Measurements from ENCODE around the gene EVX1.
A peak's percentile ranks its signal among the peaks of the same experiment; 100 is the strongest.

EVX1 gene

DNA sequence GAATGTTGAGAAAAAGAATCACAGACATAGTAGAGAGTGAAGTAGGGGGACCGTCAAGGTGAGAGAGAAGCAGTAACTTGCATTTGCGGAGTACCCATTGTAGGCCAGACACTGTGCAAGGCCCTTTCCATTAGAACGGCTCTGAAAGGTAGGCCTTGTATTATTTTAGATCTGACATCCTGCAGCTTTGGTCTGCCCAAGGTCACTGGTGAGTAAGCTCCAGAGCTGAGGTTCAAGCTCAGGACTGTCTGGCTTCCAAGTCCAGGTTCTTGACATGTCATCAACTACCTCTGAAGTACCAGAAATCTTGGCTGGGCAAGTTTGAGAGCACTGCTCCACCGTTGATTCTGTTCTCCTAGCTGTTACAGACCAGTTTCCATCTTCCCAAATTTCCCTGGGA is 13.2 kb upstream of the EVX1 start:
- TF ChIP-seq, protein P1, sequence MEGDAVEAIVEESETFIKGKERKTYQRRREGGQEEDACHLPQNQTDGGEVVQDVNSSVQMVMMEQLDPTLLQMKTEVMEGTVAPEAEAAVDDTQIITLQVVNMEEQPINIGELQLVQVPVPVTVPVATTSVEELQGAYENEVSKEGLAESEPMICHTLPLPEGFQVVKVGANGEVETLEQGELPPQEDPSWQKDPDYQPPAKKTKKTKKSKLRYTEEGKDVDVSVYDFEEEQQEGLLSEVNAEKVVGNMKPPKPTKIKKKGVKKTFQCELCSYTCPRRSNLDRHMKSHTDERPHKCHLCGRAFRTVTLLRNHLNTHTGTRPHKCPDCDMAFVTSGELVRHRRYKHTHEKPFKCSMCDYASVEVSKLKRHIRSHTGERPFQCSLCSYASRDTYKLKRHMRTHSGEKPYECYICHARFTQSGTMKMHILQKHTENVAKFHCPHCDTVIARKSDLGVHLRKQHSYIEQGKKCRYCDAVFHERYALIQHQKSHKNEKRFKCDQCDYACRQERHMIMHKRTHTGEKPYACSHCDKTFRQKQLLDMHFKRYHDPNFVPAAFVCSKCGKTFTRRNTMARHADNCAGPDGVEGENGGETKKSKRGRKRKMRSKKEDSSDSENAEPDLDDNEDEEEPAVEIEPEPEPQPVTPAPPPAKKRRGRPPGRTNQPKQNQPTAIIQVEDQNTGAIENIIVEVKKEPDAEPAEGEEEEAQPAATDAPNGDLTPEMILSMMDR (IDR thresholded peaks at IDR 0.05; ENCODE audit: control extremely low read depth, extremely low read depth, low read depth, missing control alignments): no peak
- ChIA-PET CTCF (interaction anchor here (1.2 to 1.3 kb wide), 2 partner anchors 10 to 33 kb away, joined by 3 to 4 read pairs; no protein-coding TSS in a partner anchor), POLR2A (no interaction called here)
- no peak for DNase-seq (ENCODE audit: extremely low spot score)

DNA sequence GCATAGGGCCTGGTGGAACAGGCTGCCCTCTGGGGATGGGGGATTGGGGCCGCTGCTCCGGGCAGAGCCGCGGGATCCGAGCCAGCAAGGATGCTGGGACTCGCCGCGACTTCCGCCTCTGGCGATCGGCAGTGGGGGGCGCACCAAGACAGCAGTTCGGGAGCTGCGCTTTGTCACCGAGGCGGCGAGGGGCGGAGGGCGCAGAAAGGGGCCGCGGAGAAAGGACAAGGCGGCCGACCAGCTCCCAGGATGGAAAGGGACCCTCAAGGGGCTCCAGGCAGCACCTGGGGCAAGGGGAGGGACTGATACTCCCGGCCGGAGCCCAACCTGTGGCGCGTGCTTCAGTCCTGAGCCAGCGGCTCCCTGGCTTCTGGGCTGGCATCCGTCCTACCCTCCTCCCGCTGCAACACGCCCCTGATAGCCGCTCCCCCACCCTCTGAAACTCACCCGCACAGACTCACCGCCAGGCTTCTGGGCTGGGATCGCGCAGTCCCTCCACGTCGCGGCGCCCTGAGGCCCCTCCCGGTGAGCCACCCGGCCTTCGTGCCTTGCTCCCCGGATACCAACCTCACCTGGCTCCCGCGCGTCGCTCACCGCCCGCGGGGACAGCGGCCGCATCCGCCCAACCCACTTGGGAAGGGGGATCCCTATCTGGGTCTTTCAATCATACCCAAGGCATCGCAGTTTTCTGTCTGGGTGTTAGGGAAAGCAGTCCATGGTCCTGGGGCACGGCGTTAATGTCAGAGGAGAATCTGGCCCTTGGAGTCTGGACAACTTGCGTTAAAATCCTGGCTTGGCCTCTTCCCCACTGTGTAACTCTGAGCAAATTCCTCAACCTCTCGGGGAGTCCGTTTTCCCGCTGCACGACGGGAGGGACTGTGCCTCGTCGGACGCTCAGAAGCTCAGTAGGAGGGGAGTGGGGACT is 7.0 kb upstream of the EVX1 start:
- TF ChIP-seq, protein P1 (IDR thresholded peaks at IDR 0.05; ENCODE audit: control extremely low read depth, extremely low read depth, low read depth, missing control alignments): peak; percentile 25
- ChIA-PET CTCF (interaction anchor here (0.8 kb wide), 1 partner anchor 857 kb away, joined by 3 read pairs; no protein-coding TSS in a partner anchor), POLR2A (no interaction called here)
- DNase-seq (ENCODE audit: extremely low spot score): no peak

DNA sequence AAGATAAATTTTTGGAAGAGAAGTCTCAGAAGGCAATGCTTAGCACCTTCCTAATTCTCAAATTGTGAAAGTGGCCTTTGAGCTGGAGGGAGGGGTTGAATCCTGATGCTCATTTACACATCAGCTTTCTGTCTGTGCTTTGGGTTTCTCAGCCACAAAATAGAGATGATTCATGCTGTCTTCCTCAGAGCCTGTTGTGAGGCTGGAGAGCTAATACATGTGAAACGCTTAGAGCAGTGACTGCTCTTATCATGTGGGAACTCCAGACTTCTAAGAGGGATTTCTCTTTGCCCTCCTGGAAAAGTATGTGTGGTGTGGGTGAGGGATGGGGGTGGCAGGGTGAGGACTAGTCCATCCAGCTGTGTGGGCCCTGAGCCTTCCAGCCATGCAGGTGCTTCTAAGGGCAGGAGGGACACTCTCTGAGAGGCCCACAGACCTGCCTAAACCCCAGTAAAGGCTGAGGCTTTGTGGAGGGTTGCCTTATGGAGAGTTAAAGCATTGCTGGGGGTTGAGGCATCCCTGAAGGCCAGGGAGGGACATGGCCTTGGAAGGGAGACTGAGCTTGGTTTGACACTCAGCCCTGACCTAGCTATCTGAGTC is 4.8 kb upstream of the EVX1 start:
- POLR2A ChIA-PET: no interaction called here

DNA sequence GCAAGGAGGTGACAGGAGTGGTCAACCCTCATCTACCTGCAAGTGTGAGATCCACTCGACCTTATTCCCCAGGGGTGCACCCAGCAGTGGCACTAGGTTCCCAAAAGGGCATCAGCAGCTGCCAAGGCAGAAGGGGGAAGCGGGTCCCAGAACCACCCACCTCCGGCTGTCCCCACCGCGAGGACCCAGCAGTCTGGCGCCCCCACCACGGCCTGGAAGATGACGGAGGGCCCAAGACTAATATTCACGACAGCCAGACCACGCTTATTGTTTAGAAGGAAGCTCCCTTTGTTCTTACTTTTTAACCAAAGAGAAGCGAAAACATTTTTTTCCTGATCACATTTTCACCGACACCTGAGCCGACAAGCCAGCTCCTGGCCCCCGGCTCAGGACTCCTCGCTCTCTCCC is 3.6 kb upstream of the EVX1 start:
- no peak for DNase-seq (ENCODE audit: extremely low spot score)
- ChIA-PET POLR2A (no interaction called here), CTCF (interaction anchor here (0.9 to 1.5 kb wide), 5 partner anchors 9 to 782 kb away, joined by 3 to 5 read pairs (median 3); no protein-coding TSS in a partner anchor)
- TF ChIP-seq, protein P1 (IDR thresholded peaks at IDR 0.05; ENCODE audit: control extremely low read depth, extremely low read depth, low read depth, missing control alignments): no peak

More for the DNA sequence above, 4.8 kb upstream of the EVX1 start:
- CTCF ChIA-PET: interaction anchor here (0.9 to 1.3 kb wide), 3 partner anchors 15 to 783 kb away, joined by 3 read pairs; no protein-coding TSS in a partner anchor
- TF ChIP-seq, protein P1 (IDR thresholded peaks at IDR 0.05; ENCODE audit: control extremely low read depth, extremely low read depth, low read depth, missing control alignments): no peak
- no peak for DNase-seq (ENCODE audit: extremely low spot score)

DNA sequence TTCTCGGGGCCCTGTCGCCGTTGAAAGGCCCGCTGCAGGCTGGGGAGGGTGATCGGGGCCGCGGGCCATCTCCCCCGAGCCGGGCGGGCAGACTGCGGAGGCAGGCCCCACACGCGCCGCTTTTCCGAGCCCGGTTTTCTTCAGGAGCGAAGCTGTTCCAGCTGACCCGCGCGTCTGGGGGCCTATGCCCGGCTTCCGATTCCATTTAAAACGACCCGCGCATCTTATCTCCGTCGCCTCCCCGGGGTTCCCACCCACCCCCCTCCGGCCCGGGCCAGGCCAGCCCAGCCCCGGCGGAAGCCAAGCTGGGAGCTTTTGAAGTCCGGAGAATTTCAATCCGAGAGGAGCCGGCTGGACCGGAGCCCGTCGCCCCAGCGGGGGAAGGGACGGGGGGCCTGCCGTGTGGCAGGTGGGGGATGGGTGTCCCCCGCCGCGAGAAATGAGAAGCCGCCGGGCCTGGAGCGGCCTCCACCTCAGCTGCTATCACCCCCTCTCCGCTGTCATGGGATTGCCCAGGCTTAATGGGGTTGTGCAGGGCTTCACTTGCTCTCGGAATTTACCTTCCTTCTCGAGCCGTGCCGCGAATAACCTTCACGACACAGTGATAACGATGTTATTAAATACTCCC is 3.1 kb upstream of the EVX1 start:
- TF ChIP-seq, protein P1 (IDR thresholded peaks at IDR 0.05; ENCODE audit: control extremely low read depth, extremely low read depth, low read depth, missing control alignments): no peak
- CTCF ChIA-PET: interaction anchor here (1.2 to 1.5 kb wide), 4 partner anchors 9 to 781 kb away, joined by 3 to 5 read pairs (median 3); no protein-coding TSS in a partner anchor
- no peak for DNase-seq (ENCODE audit: extremely low spot score)
- POLR2A ChIA-PET: no interaction called here

Measured in GM10248 (cell line).